ENCODE results near the gene ERBB4.

The ERBB4 gene

DNA sequence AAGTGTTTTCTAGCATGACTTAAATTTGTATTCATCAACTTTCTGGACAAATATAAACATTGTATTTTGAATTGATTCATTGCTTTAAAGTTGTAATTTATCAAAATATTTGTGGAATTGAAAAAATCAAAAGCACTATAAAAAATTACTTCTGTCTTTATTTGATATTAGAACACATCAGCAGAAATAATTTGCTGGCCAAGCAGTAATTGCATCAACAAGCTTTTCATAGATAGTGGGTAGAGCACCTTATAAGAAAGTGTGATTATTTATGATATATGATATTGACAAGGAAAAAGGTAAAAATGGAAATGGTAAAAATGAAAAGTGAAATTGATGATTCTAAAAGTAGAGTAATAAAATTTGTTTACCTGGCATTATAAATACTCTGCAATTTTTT, 1121.1 kb downstream of the ERBB4 start:
- H2AFZ ChIP-seq = no peak overlapping the region
- H3K27ac ChIP-seq = no peak overlapping the region
- H3K9me3 ChIP-seq (ENCODE audit: control insufficient read depth, low read length) = no peaks in the 10 kb centered on the region
- TF ChIP-seq, protein P1, sequence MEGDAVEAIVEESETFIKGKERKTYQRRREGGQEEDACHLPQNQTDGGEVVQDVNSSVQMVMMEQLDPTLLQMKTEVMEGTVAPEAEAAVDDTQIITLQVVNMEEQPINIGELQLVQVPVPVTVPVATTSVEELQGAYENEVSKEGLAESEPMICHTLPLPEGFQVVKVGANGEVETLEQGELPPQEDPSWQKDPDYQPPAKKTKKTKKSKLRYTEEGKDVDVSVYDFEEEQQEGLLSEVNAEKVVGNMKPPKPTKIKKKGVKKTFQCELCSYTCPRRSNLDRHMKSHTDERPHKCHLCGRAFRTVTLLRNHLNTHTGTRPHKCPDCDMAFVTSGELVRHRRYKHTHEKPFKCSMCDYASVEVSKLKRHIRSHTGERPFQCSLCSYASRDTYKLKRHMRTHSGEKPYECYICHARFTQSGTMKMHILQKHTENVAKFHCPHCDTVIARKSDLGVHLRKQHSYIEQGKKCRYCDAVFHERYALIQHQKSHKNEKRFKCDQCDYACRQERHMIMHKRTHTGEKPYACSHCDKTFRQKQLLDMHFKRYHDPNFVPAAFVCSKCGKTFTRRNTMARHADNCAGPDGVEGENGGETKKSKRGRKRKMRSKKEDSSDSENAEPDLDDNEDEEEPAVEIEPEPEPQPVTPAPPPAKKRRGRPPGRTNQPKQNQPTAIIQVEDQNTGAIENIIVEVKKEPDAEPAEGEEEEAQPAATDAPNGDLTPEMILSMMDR (IDR thresholded peaks at IDR 0.05) = no peak
- H3K4me1 ChIP-seq = peaks cover under 1% of the 10 kb centered on the region
- no peaks in the 10 kb centered on the region for H3K79me2 ChIP-seq
- H3K36me3 ChIP-seq (ENCODE audit: control insufficient read depth, insufficient read depth, low read length) = no peaks in the 10 kb centered on the region
- no peak overlapping the region for H3K9ac ChIP-seq
- H3K27me3 ChIP-seq (ENCODE audit: control insufficient read depth, insufficient read depth, low read length) = no peaks in the 10 kb centered on the region
- H3K4me3 ChIP-seq (ENCODE audit: low read depth, low read length) = no peak overlapping the region
- no peak overlapping the region for H3K4me2 ChIP-seq (ENCODE audit: low read length)

DNA sequence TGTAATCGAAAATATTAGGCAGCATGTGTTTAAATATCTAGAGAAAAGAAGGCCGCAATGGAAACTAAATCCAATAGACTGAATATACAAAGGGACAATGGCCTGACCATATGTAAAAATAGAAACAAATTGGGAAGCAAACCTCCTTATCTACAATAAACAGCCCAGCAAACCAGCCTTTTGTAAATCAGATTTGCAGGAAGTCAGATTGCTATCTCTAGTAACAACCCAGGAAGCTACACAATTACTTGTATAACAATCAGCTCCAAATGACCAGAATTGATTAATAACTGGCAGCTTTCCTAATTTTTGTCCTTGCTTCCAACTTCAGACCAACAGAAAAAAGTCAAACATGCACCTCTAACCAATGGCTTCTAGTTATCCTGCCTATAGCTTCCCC, 1122.2 kb downstream of the ERBB4 start:
- no peak overlapping the region for H3K4me2 ChIP-seq (ENCODE audit: low read length)
- no peak overlapping the region for H3K4me3 ChIP-seq (ENCODE audit: low read depth, low read length)
- no peaks in the 10 kb centered on the region for H3K27me3 ChIP-seq (ENCODE audit: control insufficient read depth, insufficient read depth, low read length)
- no peaks in the 10 kb centered on the region for H3K9me3 ChIP-seq (ENCODE audit: control insufficient read depth, low read length)
- H3K36me3 ChIP-seq (ENCODE audit: control insufficient read depth, insufficient read depth, low read length) = no peaks in the 10 kb centered on the region
- no peak overlapping the region for H2AFZ ChIP-seq
- H3K9ac ChIP-seq = no peak overlapping the region
- H3K79me2 ChIP-seq = no peaks in the 10 kb centered on the region
- TF ChIP-seq, protein P1 (IDR thresholded peaks at IDR 0.05) = no peak
- H3K27ac ChIP-seq = no peak overlapping the region
- H3K4me1 ChIP-seq = no peaks in the 10 kb centered on the region

DNA sequence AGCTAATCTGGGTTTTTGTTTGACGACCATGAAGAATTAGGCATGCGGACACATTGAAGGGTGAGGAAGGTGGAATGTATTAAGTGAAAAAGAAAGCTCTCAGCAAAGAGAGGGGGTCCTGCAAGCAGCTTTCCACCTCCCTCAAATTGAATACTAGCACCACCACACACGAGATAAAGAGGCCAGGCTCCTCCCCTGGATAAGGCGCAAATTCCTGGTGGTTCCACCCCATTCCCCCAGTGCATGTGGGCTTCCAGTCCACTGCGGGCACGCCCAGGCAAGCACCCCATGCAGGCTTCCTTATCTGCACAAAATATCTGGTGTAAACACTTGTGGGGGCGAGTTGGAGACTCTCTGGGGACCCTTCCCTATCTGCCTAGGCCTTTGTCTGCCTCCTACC, 1124.9 kb downstream of the ERBB4 start:
- H3K9ac ChIP-seq = no peak overlapping the region
- TF ChIP-seq, protein P1 (IDR thresholded peaks at IDR 0.05) = no peak
- no peaks in the 10 kb centered on the region for H3K27me3 ChIP-seq (ENCODE audit: control insufficient read depth, insufficient read depth, low read length)

DNA sequence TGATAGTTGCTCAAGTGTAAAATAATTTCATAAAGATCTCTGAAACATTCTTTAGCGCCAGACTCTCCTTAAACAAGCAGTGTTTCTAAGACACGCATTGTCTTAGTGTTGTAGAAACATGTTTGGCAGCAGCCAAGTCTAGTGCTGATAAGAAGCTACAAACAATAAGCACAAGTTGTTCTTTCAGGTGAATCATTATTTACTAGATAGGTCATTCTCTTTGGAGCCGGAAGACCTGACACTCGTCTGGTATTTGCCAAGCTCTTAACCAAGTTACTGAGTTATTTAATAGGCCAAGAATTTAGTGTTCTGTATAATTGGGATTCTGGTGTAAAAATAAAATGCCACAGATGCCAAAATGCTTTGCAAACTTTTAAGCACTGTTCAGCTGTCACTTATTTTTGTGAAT, 1130.1 kb downstream of the ERBB4 start:
- Histone ChIP-seq H3K9me3 (ENCODE audit: control insufficient read depth, low read length) (no peaks in the 10 kb centered on the region), H3K4me3 (ENCODE audit: low read depth, low read length) (peak overlapping the region; percentile 2), H3K27me3 (ENCODE audit: control insufficient read depth, insufficient read depth, low read length) (no peaks in the 10 kb centered on the region), H3K27ac (no peak overlapping the region), H2AFZ (peak overlapping the region; percentile 72), H3K4me2 (ENCODE audit: low read length) (peak overlapping the region; percentile 43), H3K36me3 (ENCODE audit: control insufficient read depth, insufficient read depth, low read length) (no peaks in the 10 kb centered on the region), H3K9ac (no peak overlapping the region), H3K79me2 (no peaks in the 10 kb centered on the region), H3K4me1 (no peaks in the 10 kb centered on the region)
- TF ChIP-seq, protein P1 (IDR thresholded peaks at IDR 0.05) = no peak

More for the DNA sequence above, 1124.9 kb downstream of the ERBB4 start:
- Histone ChIP-seq H3K4me1 (no peaks in the 10 kb centered on the region), H3K36me3 (ENCODE audit: control insufficient read depth, insufficient read depth, low read length) (no peaks in the 10 kb centered on the region), H3K4me2 (ENCODE audit: low read length) (no peak overlapping the region), H3K27ac (no peak overlapping the region), H3K9me3 (ENCODE audit: control insufficient read depth, low read length) (no peaks in the 10 kb centered on the region), H2AFZ (no peak overlapping the region), H3K4me3 (ENCODE audit: low read depth, low read length) (no peak overlapping the region), H3K79me2 (no peaks in the 10 kb centered on the region)

DNA sequence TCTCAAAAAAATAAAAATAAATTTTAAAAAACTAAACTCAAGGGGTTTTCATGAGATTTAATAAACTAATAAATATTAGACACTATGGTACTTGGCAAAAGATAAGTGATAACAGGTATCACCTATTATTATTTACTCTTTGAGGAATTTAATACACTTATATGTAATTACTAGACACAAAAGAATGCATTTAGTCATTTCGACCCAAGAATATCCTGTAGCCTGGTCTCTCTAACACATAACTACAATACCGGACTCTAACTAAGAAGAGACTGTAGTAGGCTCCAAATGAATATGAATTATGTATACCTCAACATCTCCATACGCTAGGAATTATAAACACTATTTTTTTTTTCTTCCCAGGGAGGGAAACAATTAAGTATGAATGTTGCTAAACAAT, 1131.5 kb downstream of the ERBB4 start:
- Histone ChIP-seq H3K9ac (no peak overlapping the region), H3K36me3 (ENCODE audit: control insufficient read depth, insufficient read depth, low read length) (no peaks in the 10 kb centered on the region), H3K79me2 (no peaks in the 10 kb centered on the region), H3K4me3 (ENCODE audit: low read depth, low read length) (no peak overlapping the region), H3K4me1 (no peaks in the 10 kb centered on the region), H3K4me2 (ENCODE audit: low read length) (no peak overlapping the region), H2AFZ (no peak overlapping the region), H3K27me3 (ENCODE audit: control insufficient read depth, insufficient read depth, low read length) (no peaks in the 10 kb centered on the region), H3K27ac (no peak overlapping the region), H3K9me3 (ENCODE audit: control insufficient read depth, low read length) (no peaks in the 10 kb centered on the region)
- TF ChIP-seq, protein P1 (IDR thresholded peaks at IDR 0.05) = no peak
